Endothelial cell of umbilical vein (primary cell): ENCODE results near the gene MPIG6B. TPM values are rescaled to one million over a fixed set of nuclear protein-coding genes. Genes with fewer than 3 reads are reported as not detected.

Source experiments
- BruUV-seq: library from RNA; stranded (reverse); fragments of 400-500 nt; replicated peaks from 2 replicates; lab custom pipeline; 2021; lab: Mats Ljungman, UMichigan
- CTCF ChIA-PET: fragments of 300-600, 350-600 bp; sonication (Branson Sonifier 250); formaldehyde crosslinking; loops from one replicate; lab custom pipeline; 2021; ENCODE audit warnings: antibody characterized with exemption, inconsistent platforms; lab: Charles Lee
- POLR2A ChIA-PET: fragments of 300-600, 350-600 bp; sonication (Branson Sonifier 250); formaldehyde crosslinking; loops from one replicate; lab custom pipeline; 2021; ENCODE audit warnings: antibody characterized with exemption, inconsistent platforms; lab: Charles Lee
- DNase-seq: peaks from one replicate; pipeline ENCODE4 v3.0.0-alpha.2; 2011; ENCODE audit warnings: low read depth, low spot score
- FAIRE-seq: peaks from 2 replicates; lab custom pipeline; 2011; peaks lifted over from hg19 to GRCh38; lab: Jason Lieb, UNC
- H2AFZ ChIP-seq: 2 replicates; pipeline ENCODE4 v1.6.0; 2012; ENCODE audit warnings: low read depth, low read length, control low read depth, inconsistent platforms
- H3K27ac ChIP-seq: 2 replicates; pipeline ENCODE4 v1.5.1; 2011; ENCODE audit warnings: low read depth, mild to moderate bottlenecking, control low read depth, low read length, moderate library complexity; ENCODE audit not compliant: insufficient read depth
- H3K27me3 ChIP-seq, 2 experiments: 2 replicates each; pipeline versions ENCODE4 v1.6.0 to v1.6.1; 2011; ENCODE audit warnings: low read length in 2 of 2, mixed read lengths in 1 of 2; ENCODE audit not compliant: control insufficient read depth in 2 of 2, insufficient read depth in 2 of 2
- H3K36me3 ChIP-seq, 2 experiments: 2 replicates in 1 of 2; 3 replicates in 1 of 2; pipeline ENCODE4 v1.5.1; 2011; ENCODE audit warnings: low read length in 2 of 2, mild to moderate bottlenecking in 1 of 2, moderate library complexity in 1 of 2; ENCODE audit not compliant: control insufficient read depth in 2 of 2, insufficient read depth in 2 of 2; ENCODE audit errors: extremely low read depth in 1 of 2
- H3K4me1 ChIP-seq: 3 replicates; pipeline ENCODE4 v1.5.1; 2011; ENCODE audit warnings: mild to moderate bottlenecking, low read length; ENCODE audit not compliant: control insufficient read depth, insufficient read depth; ENCODE audit errors: extremely low read depth
- H3K4me2 ChIP-seq: 2 replicates; pipeline ENCODE4 v1.6.1; 2011; ENCODE audit warnings: low read length, control low read depth, mixed read lengths; ENCODE audit not compliant: insufficient read depth
- H3K4me3 ChIP-seq, 3 experiments: fragments of 200-600 bp in 1 of 3; sonication (generic), shearing (Covaris generic) in 1 of 3; replicated peaks in 1 of 3; 2 replicates each; pipeline ENCODE4 v1.5.1; 2011 to 2016; ENCODE audit warnings: control low read depth in 3 of 3, low read length in 3 of 3, mild to moderate bottlenecking in 2 of 3, inconsistent platforms in 1 of 3, low read depth in 1 of 3, moderate library complexity in 1 of 3; ENCODE audit not compliant: insufficient read depth in 1 of 3
- H3K79me2 ChIP-seq: 2 replicates; pipeline ENCODE4 v1.6.0; 2012; ENCODE audit warnings: low read length, inconsistent platforms; ENCODE audit not compliant: control insufficient read depth, insufficient read depth
- H3K9ac ChIP-seq: replicated peaks from 2 replicates; pipeline ENCODE3; 2011; ENCODE audit warnings: low read length, control low read depth; ENCODE audit not compliant: insufficient read depth; ENCODE audit errors: extremely low read depth
- H3K9me1 ChIP-seq: replicated peaks from 3 replicates; pipeline ENCODE4 v1.6.0; 2011; ENCODE audit warnings: mild to moderate bottlenecking, low read length; ENCODE audit not compliant: control insufficient read depth, insufficient read depth; ENCODE audit errors: extremely low read depth
- H3K9me3 ChIP-seq: replicated peaks from 2 replicates; pipeline ENCODE4 v1.5.1; 2012; ENCODE audit warnings: low read length, inconsistent platforms; ENCODE audit not compliant: control insufficient read depth, insufficient read depth
- H4K20me1 ChIP-seq: replicated peaks from 2 replicates; pipeline ENCODE3; 2011; ENCODE audit warnings: mild to moderate bottlenecking, low read length; ENCODE audit not compliant: control insufficient read depth, insufficient read depth; ENCODE audit errors: extremely low read depth
- GATA2 ChIP-seq: IDR thresholded peaks from 2 replicates; pipeline ENCODE4 v1.7.0; 2011; ENCODE audit warnings: low read depth, mild to moderate bottlenecking, moderate library complexity, mixed read lengths, low read length; ENCODE audit not compliant: insufficient read length, insufficient read depth
- dilution Hi-C: fragments of 300-500 bp; cut with MboI; formaldehyde crosslinking; loops from one replicate; pipeline ENCODE4 v1.15.0; 2019; ENCODE audit warnings: low sequenced_read_pairs; ENCODE audit not compliant: extremely low pct_ligation_motif_present
- intact Hi-C: fragments of 100-400 bp; cut with micrococcal nuclease; formaldehyde crosslinking; loops from one replicate; pipeline ENCODE4 v1.10.0; 2022
- polyA plus RNA-seq, 4 experiments: library from polyadenylated mRNA; depleted of rRNA in 3 of 4; stranded (reverse) in 3 of 4; unstranded in 1 of 4; fragments of >200 nt; gene quantifications; 2 replicates each; pipeline versions ENCODE4 v1.2.1 to v1.2.3, GENCODE V29; 2011 to 2012; ENCODE audit warnings: missing spikeins in 1 of 4
- total RNA-seq: library from RNA; stranded (reverse); gene quantifications from 2 replicates; pipeline ENCODE4 v1.2.3, GENCODE V29; 2021
- TF ChIP-seq, protein P1 (sequence below), 2 donors: IDR thresholded peaks; 1 replicate in 1 of 2; 2 replicates in 1 of 2; pipeline ENCODE4 v1.5.1; 2011; ENCODE audit warnings: low read length in 2 of 2, mild to moderate bottlenecking in 2 of 2, moderate library complexity in 2 of 2, control low read depth in 1 of 2, inconsistent platforms in 1 of 2, low read depth in 1 of 2; ENCODE audit not compliant: insufficient read depth in 1 of 2; ENCODE audit errors: extremely low read depth in 1 of 2

MPIG6B gene
- total and polyA plus RNA-seq, 2 donors (not counting 3 experiments of a cell fraction or from before 2014, with no cell fraction given), result not detected

DNA sequence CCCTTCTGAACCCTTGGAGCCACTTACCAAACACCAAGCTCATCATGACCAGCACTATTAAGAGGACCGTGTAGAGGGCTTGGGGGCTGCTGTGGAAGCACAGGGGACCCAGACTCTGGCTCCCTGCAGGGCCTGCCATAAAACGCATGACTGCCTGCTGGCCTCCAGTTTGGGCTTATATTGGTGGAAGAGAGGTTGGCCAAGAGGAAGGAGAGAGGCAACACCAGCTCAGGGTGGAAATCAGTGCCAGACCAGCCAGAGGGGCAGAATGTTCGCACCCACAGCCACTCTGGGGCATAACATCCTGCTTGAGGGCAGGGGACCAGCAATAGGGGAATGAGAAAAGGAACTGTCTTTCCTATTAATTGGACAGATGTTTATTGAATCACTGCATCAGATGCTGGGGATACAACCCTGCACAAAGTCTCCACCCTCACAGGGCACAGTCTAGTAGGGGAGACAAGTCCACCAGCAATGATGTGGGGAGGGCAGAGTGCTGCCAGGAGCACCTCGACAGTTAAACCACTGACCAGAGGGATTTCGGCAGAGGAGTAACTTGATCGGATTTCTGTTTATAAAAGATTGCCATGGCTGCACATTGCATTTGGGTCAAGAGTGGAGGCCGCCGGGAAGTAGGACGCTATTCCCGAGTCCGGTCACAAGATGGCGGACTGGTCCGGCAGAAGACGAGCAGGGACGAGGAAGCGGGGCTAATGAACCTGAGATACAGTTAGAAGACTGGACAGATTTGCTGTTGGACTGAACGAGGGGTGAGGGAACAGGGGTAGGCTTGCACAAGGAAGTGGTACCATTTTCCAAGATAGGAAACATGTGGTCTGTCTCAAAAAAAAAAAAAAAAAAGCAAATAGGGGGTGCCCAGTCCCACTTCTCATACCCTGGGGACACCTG is 42.7 kb upstream of the MPIG6B start, which contains the start of gene LY6G5C:
Gene LY6G5C, minus strand, starts transcription at position 842 of the 909 bp plus-strand sequence. Its CDS starts 694 bp downstream, at position 148.
- Histone ChIP-seq H3K4me1 (peaks cover 8% of the 10 kb centered on the region), H3K9me1 (no peaks in the 10 kb centered on the region), H3K9me3 (no peaks in the 10 kb centered on the region), H2AFZ (peak within 1 kb of the TSS; percentile 94), H4K20me1 (no peaks in the 10 kb centered on the region), H3K27ac (peak within 1 kb of the TSS; percentile 18), H3K79me2 (no peaks in the 10 kb centered on the region), H3K4me2 (peak within 1 kb of the TSS; percentile 65), H3K36me3 (no peaks in the 10 kb centered on the region), H3K4me3 (peak within 1 kb of the TSS; percentile 18 to 59 (median 47)), H3K27me3 (no peaks in the 10 kb centered on the region), H3K9ac (peak within 1 kb of the TSS; percentile 30)
- CTCF ChIA-PET, result interaction anchor here (0.6 to 3.5 kb wide), 19 partner anchors 9 to 272 kb away, joined by 3 to 44 read pairs (median 4); partner anchors contain the start of genes ABHD16A, DDAH2, HSPA1B and MSH5
- DNase-seq, result peak; percentile 81
- dilution Hi-C loops (no loop called here), intact Hi-C loops (loop anchor here (1.0 to 2.0 kb wide), 10 partner anchors 14 to 272 kb away; partner anchors contain the start of genes ABHD16A, CSNK2B, DDAH2 and NFKBIL1)
- peak; percentile 84 for FAIRE-seq
- POLR2A ChIA-PET, result interaction anchor here (0.6 to 0.8 kb wide), 2 partner anchors 57 to 149 kb away, joined by 3 to 7 read pairs; no protein-coding TSS in a partner anchor
- TF ChIP-seq, protein P1, sequence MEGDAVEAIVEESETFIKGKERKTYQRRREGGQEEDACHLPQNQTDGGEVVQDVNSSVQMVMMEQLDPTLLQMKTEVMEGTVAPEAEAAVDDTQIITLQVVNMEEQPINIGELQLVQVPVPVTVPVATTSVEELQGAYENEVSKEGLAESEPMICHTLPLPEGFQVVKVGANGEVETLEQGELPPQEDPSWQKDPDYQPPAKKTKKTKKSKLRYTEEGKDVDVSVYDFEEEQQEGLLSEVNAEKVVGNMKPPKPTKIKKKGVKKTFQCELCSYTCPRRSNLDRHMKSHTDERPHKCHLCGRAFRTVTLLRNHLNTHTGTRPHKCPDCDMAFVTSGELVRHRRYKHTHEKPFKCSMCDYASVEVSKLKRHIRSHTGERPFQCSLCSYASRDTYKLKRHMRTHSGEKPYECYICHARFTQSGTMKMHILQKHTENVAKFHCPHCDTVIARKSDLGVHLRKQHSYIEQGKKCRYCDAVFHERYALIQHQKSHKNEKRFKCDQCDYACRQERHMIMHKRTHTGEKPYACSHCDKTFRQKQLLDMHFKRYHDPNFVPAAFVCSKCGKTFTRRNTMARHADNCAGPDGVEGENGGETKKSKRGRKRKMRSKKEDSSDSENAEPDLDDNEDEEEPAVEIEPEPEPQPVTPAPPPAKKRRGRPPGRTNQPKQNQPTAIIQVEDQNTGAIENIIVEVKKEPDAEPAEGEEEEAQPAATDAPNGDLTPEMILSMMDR (IDR thresholded peaks at IDR 0.05; ENCODE audit: extremely low read depth in 1 of 2, insufficient read depth in 1 of 2, low read depth in 1 of 2, low read length in 2 of 2), result peak; percentile 60 to 66
- TF ChIP-seq GATA2, result no peak
- BruUV-seq, result no TSS peak
